Endothelial cell of umbilical vein (primary cell): Measurements from ENCODE around the gene HEPHL1. TPM values are rescaled to one million over a fixed set of nuclear protein-coding genes. Genes with fewer than 3 reads are reported as not detected.

Experiments used
- BruUV-seq: library from RNA; stranded (reverse); fragments of 400-500 nt; replicated peaks from 2 replicates; lab custom pipeline; 2021; lab: Mats Ljungman, UMichigan
- CTCF ChIA-PET: fragments of 300-600, 350-600 bp; sonication (Branson Sonifier 250); formaldehyde crosslinking; loops from one replicate; lab custom pipeline; 2021; ENCODE audit warnings: antibody characterized with exemption, inconsistent platforms; lab: Charles Lee
- POLR2A ChIA-PET: fragments of 300-600, 350-600 bp; sonication (Branson Sonifier 250); formaldehyde crosslinking; loops from one replicate; lab custom pipeline; 2021; ENCODE audit warnings: antibody characterized with exemption, inconsistent platforms; lab: Charles Lee
- DNase-seq: peaks from one replicate; pipeline ENCODE4 v3.0.0-alpha.2; 2011; ENCODE audit warnings: low read depth, low spot score
- FAIRE-seq: peaks from 2 replicates; lab custom pipeline; 2011; peaks lifted over from hg19 to GRCh38; lab: Jason Lieb, UNC
- H2AFZ ChIP-seq: 2 replicates; pipeline ENCODE4 v1.6.0; 2012; ENCODE audit warnings: low read depth, low read length, control low read depth, inconsistent platforms
- H3K27ac ChIP-seq: 2 replicates; pipeline ENCODE4 v1.5.1; 2011; ENCODE audit warnings: low read depth, mild to moderate bottlenecking, control low read depth, low read length, moderate library complexity; ENCODE audit not compliant: insufficient read depth
- H3K27me3 ChIP-seq, 2 experiments: 2 replicates each; pipeline versions ENCODE4 v1.6.0 to v1.6.1; 2011; ENCODE audit warnings: low read length in 2 of 2, mixed read lengths in 1 of 2; ENCODE audit not compliant: control insufficient read depth in 2 of 2, insufficient read depth in 2 of 2
- H3K36me3 ChIP-seq, 2 experiments: 2 replicates in 1 of 2; 3 replicates in 1 of 2; pipeline ENCODE4 v1.5.1; 2011; ENCODE audit warnings: low read length in 2 of 2, mild to moderate bottlenecking in 1 of 2, moderate library complexity in 1 of 2; ENCODE audit not compliant: control insufficient read depth in 2 of 2, insufficient read depth in 2 of 2; ENCODE audit errors: extremely low read depth in 1 of 2
- H3K4me1 ChIP-seq: 3 replicates; pipeline ENCODE4 v1.5.1; 2011; ENCODE audit warnings: mild to moderate bottlenecking, low read length; ENCODE audit not compliant: control insufficient read depth, insufficient read depth; ENCODE audit errors: extremely low read depth
- H3K4me2 ChIP-seq: 2 replicates; pipeline ENCODE4 v1.6.1; 2011; ENCODE audit warnings: low read length, control low read depth, mixed read lengths; ENCODE audit not compliant: insufficient read depth
- H3K4me3 ChIP-seq, 3 experiments: fragments of 200-600 bp in 1 of 3; sonication (generic), shearing (Covaris generic) in 1 of 3; replicated peaks in 1 of 3; 2 replicates each; pipeline ENCODE4 v1.5.1; 2011 to 2016; ENCODE audit warnings: control low read depth in 3 of 3, low read length in 3 of 3, mild to moderate bottlenecking in 2 of 3, inconsistent platforms in 1 of 3, low read depth in 1 of 3, moderate library complexity in 1 of 3; ENCODE audit not compliant: insufficient read depth in 1 of 3
- H3K79me2 ChIP-seq: 2 replicates; pipeline ENCODE4 v1.6.0; 2012; ENCODE audit warnings: low read length, inconsistent platforms; ENCODE audit not compliant: control insufficient read depth, insufficient read depth
- H3K9ac ChIP-seq: replicated peaks from 2 replicates; pipeline ENCODE3; 2011; ENCODE audit warnings: low read length, control low read depth; ENCODE audit not compliant: insufficient read depth; ENCODE audit errors: extremely low read depth
- H3K9me1 ChIP-seq: replicated peaks from 3 replicates; pipeline ENCODE4 v1.6.0; 2011; ENCODE audit warnings: mild to moderate bottlenecking, low read length; ENCODE audit not compliant: control insufficient read depth, insufficient read depth; ENCODE audit errors: extremely low read depth
- H3K9me3 ChIP-seq: replicated peaks from 2 replicates; pipeline ENCODE4 v1.5.1; 2012; ENCODE audit warnings: low read length, inconsistent platforms; ENCODE audit not compliant: control insufficient read depth, insufficient read depth
- H4K20me1 ChIP-seq: replicated peaks from 2 replicates; pipeline ENCODE3; 2011; ENCODE audit warnings: mild to moderate bottlenecking, low read length; ENCODE audit not compliant: control insufficient read depth, insufficient read depth; ENCODE audit errors: extremely low read depth
- EZH2 ChIP-seq: IDR thresholded peaks from 2 replicates; pipeline ENCODE4 v1.6.1; 2012; ENCODE audit warnings: borderline replicate concordance, low read depth, mild to moderate bottlenecking, moderate library complexity, low read length, inconsistent platforms; ENCODE audit not compliant: severe bottlenecking
- FOS ChIP-seq: IDR thresholded peaks from 2 replicates; pipeline ENCODE4 v1.6.1; 2011; ENCODE audit warnings: mild to moderate bottlenecking, low read length, moderate library complexity, borderline replicate concordance; ENCODE audit not compliant: insufficient read depth
- GATA2 ChIP-seq: IDR thresholded peaks from 2 replicates; pipeline ENCODE4 v1.7.0; 2011; ENCODE audit warnings: low read depth, mild to moderate bottlenecking, moderate library complexity, mixed read lengths, low read length; ENCODE audit not compliant: insufficient read length, insufficient read depth
- JUN ChIP-seq: IDR thresholded peaks from 2 replicates; pipeline ENCODE4 v1.6.1; 2011; ENCODE audit warnings: borderline replicate concordance, low read depth; ENCODE audit not compliant: insufficient read length, insufficient read depth
- MYC ChIP-seq: IDR thresholded peaks from one replicate; pipeline ENCODE4 v1.6.1; 2011; ENCODE audit warnings: mild to moderate bottlenecking, low read depth, low read length
- POLR2A ChIP-seq: IDR thresholded peaks from 2 replicates; pipeline ENCODE4 v1.6.1; 2012; ENCODE audit warnings: low read depth, mild to moderate bottlenecking, control low read depth, low read length
- POLR2AphosphoS5 ChIP-seq: IDR thresholded peaks from 2 replicates; pipeline ENCODE4 v1.6.1; 2012; ENCODE audit warnings: low read depth, mild to moderate bottlenecking, control low read depth, low read length, moderate library complexity; ENCODE audit not compliant: insufficient read depth
- dilution Hi-C: fragments of 300-500 bp; cut with MboI; formaldehyde crosslinking; loops from one replicate; pipeline ENCODE4 v1.15.0; 2019; ENCODE audit warnings: low sequenced_read_pairs; ENCODE audit not compliant: extremely low pct_ligation_motif_present
- intact Hi-C: fragments of 100-400 bp; cut with micrococcal nuclease; formaldehyde crosslinking; loops from one replicate; pipeline ENCODE4 v1.10.0; 2022
- polyA plus RNA-seq, 4 experiments: library from polyadenylated mRNA; depleted of rRNA in 3 of 4; stranded (reverse) in 3 of 4; unstranded in 1 of 4; fragments of >200 nt; gene quantifications; 2 replicates each; pipeline versions ENCODE4 v1.2.1 to v1.2.3, GENCODE V29; 2011 to 2012; ENCODE audit warnings: missing spikeins in 1 of 4
- total RNA-seq: library from RNA; stranded (reverse); gene quantifications from 2 replicates; pipeline ENCODE4 v1.2.3, GENCODE V29; 2021
- TF ChIP-seq, protein P1 (sequence below): IDR thresholded peaks from 2 replicates; pipeline ENCODE4 v1.6.1; 2011; ENCODE audit not compliant: insufficient read depth, insufficient read length
- TF ChIP-seq, protein P2 (sequence below), 2 donors: IDR thresholded peaks; 1 replicate in 1 of 2; 2 replicates in 1 of 2; pipeline ENCODE4 v1.5.1; 2011; ENCODE audit warnings: low read length in 2 of 2, mild to moderate bottlenecking in 2 of 2, moderate library complexity in 2 of 2, control low read depth in 1 of 2, inconsistent platforms in 1 of 2, low read depth in 1 of 2; ENCODE audit not compliant: insufficient read depth in 1 of 2; ENCODE audit errors: extremely low read depth in 1 of 2

Gene HEPHL1
- total and polyA plus RNA-seq, 2 donors (not counting 3 experiments of a cell fraction or from before 2014, with no cell fraction given) = not detected

DNA sequence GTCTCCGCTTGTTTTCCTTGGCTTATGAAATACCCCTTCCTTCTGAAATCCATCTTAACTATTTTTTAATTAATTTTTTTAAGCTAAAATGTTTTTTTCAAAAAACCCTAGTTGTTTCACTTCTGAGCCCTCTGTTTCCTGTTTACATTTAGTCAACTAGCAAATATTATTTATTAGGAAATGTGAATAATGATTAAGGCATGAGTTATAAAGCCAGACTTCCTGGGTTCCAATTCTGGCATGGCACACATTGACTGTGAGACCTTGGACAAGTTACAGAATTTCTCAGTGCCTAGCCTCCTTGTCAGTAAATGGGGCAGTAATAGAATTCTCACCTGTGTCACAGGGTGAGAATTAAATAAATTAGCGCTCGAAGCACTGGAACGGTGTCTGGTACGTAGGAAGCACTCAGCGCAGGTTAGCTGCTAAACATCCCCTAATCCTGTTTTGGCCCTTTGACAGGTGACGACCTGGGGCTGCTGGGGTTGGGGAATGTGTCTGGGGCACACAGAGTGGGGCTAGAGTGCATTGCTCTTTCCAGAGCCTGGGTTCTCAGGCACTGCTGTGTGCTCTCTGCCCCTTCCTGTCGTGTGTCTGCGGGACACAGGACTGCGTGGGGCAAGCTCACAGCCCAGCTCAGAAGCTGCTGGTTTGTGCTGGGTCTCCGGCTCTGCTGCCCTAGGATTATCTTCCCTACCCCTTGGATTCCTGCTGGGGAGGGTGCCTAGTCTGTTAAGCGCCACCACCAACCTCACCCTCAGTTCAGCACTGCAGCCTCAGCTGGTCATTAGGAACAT lies 120.6 kb downstream of the HEPHL1 start:
- H3K9me1 ChIP-seq = no peaks in the 10 kb centered on the region
- peaks cover 29% of the 10 kb centered on the region for H3K4me1 ChIP-seq
- H3K27me3 ChIP-seq = no peaks in the 10 kb centered on the region
- no peaks in the 10 kb centered on the region for H3K9me3 ChIP-seq
- TF ChIP-seq GATA2 = no peak
- peak; percentile 19 for TF ChIP-seq POLR2AphosphoS5
- peak overlapping the region; percentile 8 for H3K9ac ChIP-seq
- ChIA-PET POLR2A (interaction anchor here (1.3 kb wide), 1 partner anchor 13 kb away, joined by 3 read pairs; the partner anchor contains the start of gene PANX1), CTCF (interaction anchor here (0.8 to 2.1 kb wide), 3 partner anchors 13 to 42 kb away, joined by 4 to 11 read pairs (median 5); partner anchors contain the start of gene PANX1)
- H3K36me3 ChIP-seq = no peaks in the 10 kb centered on the region
- H3K4me2 ChIP-seq = peak overlapping the region; percentile 64
- peak overlapping the region; percentile 68 for H3K27ac ChIP-seq
- dilution Hi-C loops (no loop called here), intact Hi-C loops (loop anchor here (1.0 kb wide), 1 partner anchor 11 kb away; no protein-coding TSS in a partner anchor)
- H3K79me2 ChIP-seq = peaks cover 81% of the 10 kb centered on the region
- no peak overlapping the region for H3K4me3 ChIP-seq
- BruUV-seq = no TSS peak
- FAIRE-seq (peak; percentile 12), DNase-seq (peak; percentile 20)
- no peak overlapping the region for H2AFZ ChIP-seq
- no peaks in the 10 kb centered on the region for H4K20me1 ChIP-seq

DNA sequence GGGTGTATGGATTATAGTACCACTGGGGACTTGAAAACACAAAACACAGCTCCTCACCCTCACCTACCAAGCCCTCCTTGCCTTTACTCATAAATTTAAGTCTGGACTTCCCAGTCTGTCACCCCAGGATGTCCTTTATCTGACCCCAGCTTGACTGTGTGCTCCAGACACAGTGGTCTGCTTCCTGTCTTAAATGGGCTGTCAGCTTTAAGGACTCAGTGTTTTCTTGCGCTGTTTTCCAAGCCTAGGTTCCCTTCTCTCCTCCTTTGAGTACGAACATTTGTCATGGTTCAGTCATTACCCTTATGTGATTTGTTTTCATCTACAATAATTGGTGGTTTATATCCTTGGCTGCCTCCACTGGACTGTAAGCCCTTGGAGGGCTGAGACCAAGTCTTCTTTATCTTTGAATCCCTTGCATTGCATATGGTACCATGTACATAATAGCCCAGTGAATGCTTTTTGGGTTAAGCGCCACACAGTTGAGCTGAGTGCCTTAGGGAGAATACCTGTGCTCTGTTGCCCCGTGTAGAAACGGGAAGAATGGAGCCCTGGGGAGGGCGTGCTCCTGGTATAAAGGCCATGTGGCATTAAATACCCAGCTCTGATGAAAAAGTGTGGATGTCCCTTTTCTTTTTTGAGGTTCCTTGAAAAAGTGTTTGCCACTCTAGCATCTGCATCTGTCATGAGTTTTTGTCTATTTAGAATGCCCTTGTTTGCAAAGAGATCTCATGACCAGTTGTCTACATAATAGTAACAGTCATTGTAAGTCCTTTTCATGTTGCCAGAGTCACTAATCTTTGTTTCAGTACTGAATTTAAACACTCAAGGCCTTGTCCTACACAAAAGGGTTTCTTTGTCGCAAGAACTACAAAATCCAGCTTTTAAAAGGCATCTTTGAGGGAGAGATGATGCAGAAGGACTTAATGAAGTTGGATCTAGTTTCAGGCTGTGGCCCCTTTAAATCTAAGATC lies 121.4 kb downstream of the HEPHL1 start:
- intact Hi-C loops (loop anchor here (1.0 kb wide), 1 partner anchor 10 kb away; no protein-coding TSS in a partner anchor), dilution Hi-C loops (no loop called here)
- no peaks in the 10 kb centered on the region for H3K9me1 ChIP-seq
- H3K27me3 ChIP-seq = no peaks in the 10 kb centered on the region
- H3K4me3 ChIP-seq = no peak overlapping the region
- CTCF ChIA-PET = interaction anchor here (0.8 to 2.1 kb wide), 4 partner anchors 14 to 42 kb away, joined by 4 to 11 read pairs (median 4); partner anchors contain the start of gene PANX1
- peaks cover 77% of the 10 kb centered on the region for H3K79me2 ChIP-seq
- H3K4me1 ChIP-seq = peaks cover 29% of the 10 kb centered on the region
- POLR2A ChIA-PET = interaction anchor here (1.3 kb wide), 1 partner anchor 14 kb away, joined by 3 read pairs; the partner anchor contains the start of gene PANX1
- H3K27ac ChIP-seq = peak overlapping the region; percentile 68
- FAIRE-seq (peak; percentile 71), DNase-seq (peak; percentile 70)
- no TSS peak for BruUV-seq
- no peak overlapping the region for H2AFZ ChIP-seq
- TF ChIP-seq POLR2AphosphoS5 (no peak), POLR2A (no peak), JUN (no peak), EZH2 (no peak), FOS (no peak), MYC (no peak), GATA2 (no peak)
- TF ChIP-seq, protein P1, sequence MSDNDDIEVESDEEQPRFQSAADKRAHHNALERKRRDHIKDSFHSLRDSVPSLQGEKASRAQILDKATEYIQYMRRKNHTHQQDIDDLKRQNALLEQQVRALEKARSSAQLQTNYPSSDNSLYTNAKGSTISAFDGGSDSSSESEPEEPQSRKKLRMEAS = no peak
- TF ChIP-seq, protein P2, sequence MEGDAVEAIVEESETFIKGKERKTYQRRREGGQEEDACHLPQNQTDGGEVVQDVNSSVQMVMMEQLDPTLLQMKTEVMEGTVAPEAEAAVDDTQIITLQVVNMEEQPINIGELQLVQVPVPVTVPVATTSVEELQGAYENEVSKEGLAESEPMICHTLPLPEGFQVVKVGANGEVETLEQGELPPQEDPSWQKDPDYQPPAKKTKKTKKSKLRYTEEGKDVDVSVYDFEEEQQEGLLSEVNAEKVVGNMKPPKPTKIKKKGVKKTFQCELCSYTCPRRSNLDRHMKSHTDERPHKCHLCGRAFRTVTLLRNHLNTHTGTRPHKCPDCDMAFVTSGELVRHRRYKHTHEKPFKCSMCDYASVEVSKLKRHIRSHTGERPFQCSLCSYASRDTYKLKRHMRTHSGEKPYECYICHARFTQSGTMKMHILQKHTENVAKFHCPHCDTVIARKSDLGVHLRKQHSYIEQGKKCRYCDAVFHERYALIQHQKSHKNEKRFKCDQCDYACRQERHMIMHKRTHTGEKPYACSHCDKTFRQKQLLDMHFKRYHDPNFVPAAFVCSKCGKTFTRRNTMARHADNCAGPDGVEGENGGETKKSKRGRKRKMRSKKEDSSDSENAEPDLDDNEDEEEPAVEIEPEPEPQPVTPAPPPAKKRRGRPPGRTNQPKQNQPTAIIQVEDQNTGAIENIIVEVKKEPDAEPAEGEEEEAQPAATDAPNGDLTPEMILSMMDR (IDR thresholded peaks at IDR 0.05; ENCODE audit: extremely low read depth in 1 of 2, insufficient read depth in 1 of 2, low read depth in 1 of 2, low read length in 2 of 2) = no peak
- peak overlapping the region; percentile 64 for H3K4me2 ChIP-seq
- no peaks in the 10 kb centered on the region for H3K9me3 ChIP-seq
- no peaks in the 10 kb centered on the region for H4K20me1 ChIP-seq
- H3K36me3 ChIP-seq = no peaks in the 10 kb centered on the region
- peak overlapping the region; percentile 8 for H3K9ac ChIP-seq
